Fibroblast of skin of right biceps (primary cell): Measurements from ENCODE around the gene AIM2.

Source experiments
- DNase-seq: peaks from one replicate; pipeline ENCODE4 v3.0.0-alpha.2; 2013

AIM2 gene

GRCh38 chr1:159014003-159014571 lies 62.5 kb downstream of the AIM2 start:
- DNase-seq: no peak

- DNase-seq: peak; percentile 52
Measured at GRCh38 chr1:159012495-159012894, 64.1 kb downstream of the AIM2 start.
